GM12878 (cell line): ENCODE results near the gene MCM9. TPM values are rescaled to one million over a fixed set of nuclear protein-coding genes. Genes with fewer than 3 reads are reported as not detected.

ENCODE experiments used
- ATAC-seq: fragments of 200-7000 bp; cut with Tn5 transposase; 3 replicates; pipeline ENCODE4 v1.9.1; 2020; ENCODE audit warnings: mild to moderate bottlenecking, moderate library complexity
- BruUV-seq: library from RNA; stranded (reverse); fragments of 400-500 nt; replicated peaks from 2 replicates; lab custom pipeline; 2021; lab: Mats Ljungman, UMichigan
- CTCF ChIA-PET: fragments of 300-600 bp; sonication (Branson Sonifier 250); formaldehyde crosslinking; extraction: SDS; loops from one replicate; lab custom pipeline; 2021; ENCODE audit warnings: inconsistent platforms; lab: Yijun Ruan, JAX
- POLR2A ChIA-PET: fragments of 350-600 bp; formaldehyde crosslinking; extraction: SDS; loops from one replicate; lab custom pipeline; 2021; ENCODE audit warnings: inconsistent platforms; lab: Charles Lee
- RAD21 ChIA-PET: fragments of 300-600 bp; sonication (Branson Sonifier 250); formaldehyde crosslinking; loops from one replicate; lab custom pipeline; 2023; ENCODE audit warnings: antibody characterized with exemption; ENCODE audit not compliant: unreplicated experiment; lab: Charles Lee
- SMC1A ChIA-PET: fragments of 300-600 bp; sonication (Branson Sonifier 250); formaldehyde crosslinking; loops from one replicate; lab custom pipeline; 2023; ENCODE audit not compliant: unreplicated experiment, uncharacterized antibody; lab: Charles Lee
- DNase-seq: peaks from one replicate; pipeline ENCODE4 v3.0.0-alpha.2; 2011; ENCODE audit warnings: low read depth, low spot score
- FAIRE-seq: peaks from 3 replicates; lab custom pipeline; 2011; peaks lifted over from hg19 to GRCh38; lab: Jason Lieb, UNC
- H2AFZ ChIP-seq: 2 replicates; pipeline ENCODE4 v1.6.0; 2011; ENCODE audit warnings: low read depth, low read length, control low read depth; ENCODE audit not compliant: control insufficient read depth
- H3K27ac ChIP-seq: 2 replicates; pipeline ENCODE4 v1.5.1; 2011; ENCODE audit warnings: control low read depth; ENCODE audit not compliant: control insufficient read depth, insufficient read depth
- H3K27me3 ChIP-seq, 2 experiments: replicated peaks in 1 of 2; 2 replicates each; pipeline versions ENCODE4 v1.6.0 to v1.6.1; 2011; ENCODE audit warnings: low read length in 1 of 2; ENCODE audit not compliant: control insufficient read depth in 2 of 2, insufficient read depth in 2 of 2
- H3K36me3 ChIP-seq, 2 experiments: 2 replicates each; pipeline ENCODE4 v1.5.1; 2011; ENCODE audit warnings: low read length in 1 of 2; ENCODE audit not compliant: control insufficient read depth in 2 of 2, insufficient read depth in 2 of 2
- H3K4me1 ChIP-seq: 2 replicates; pipeline ENCODE4 v1.6.1; 2011; ENCODE audit warnings: mild to moderate bottlenecking, low read length, moderate library complexity, mixed read lengths; ENCODE audit not compliant: control insufficient read depth, insufficient read depth
- H3K4me2 ChIP-seq: 2 replicates; pipeline ENCODE4 v1.6.0; 2011; ENCODE audit warnings: control low read depth; ENCODE audit not compliant: control insufficient read depth, insufficient read depth
- H3K4me3 ChIP-seq: fragments of 200-600 bp; sonication (generic); 2 replicates; pipeline ENCODE4 v1.5.1; 2016
- H3K79me2 ChIP-seq: 2 replicates; pipeline ENCODE4 v1.6.0; 2011; ENCODE audit warnings: low read length; ENCODE audit not compliant: control insufficient read depth, insufficient read depth
- H3K9ac ChIP-seq: 2 replicates; pipeline ENCODE4 v1.8.0; 2011; ENCODE audit warnings: low read length, control low read depth, mixed read lengths; ENCODE audit not compliant: control insufficient read depth, insufficient read depth
- H3K9me3 ChIP-seq: replicated peaks from 3 replicates; pipeline ENCODE4 v1.5.1; 2011; ENCODE audit warnings: mild to moderate bottlenecking, low read length; ENCODE audit not compliant: control insufficient read depth, insufficient read depth
- H4K20me1 ChIP-seq: 2 replicates; pipeline ENCODE4 v1.6.0; 2011; ENCODE audit not compliant: control insufficient read depth, insufficient read depth
- BMI1 ChIP-seq: fragments of 450-650 bp; IDR thresholded peaks from 2 replicates; pipeline ENCODE4 v1.6.1; 2016; ENCODE audit warnings: mild to moderate bottlenecking, moderate library complexity, borderline replicate concordance
- ESRRA ChIP-seq: IDR thresholded peaks from 2 replicates; pipeline ENCODE4 v1.6.1; 2012; ENCODE audit warnings: mild to moderate bottlenecking, low read length, improper control_type of control experiment
- FOXK2 ChIP-seq: fragments of 450-650 bp; IDR thresholded peaks from 2 replicates; pipeline ENCODE4 v1.6.1; 2017; ENCODE audit warnings: mild to moderate bottlenecking, moderate library complexity
- HDGF ChIP-seq: fragments of 450-650 bp; IDR thresholded peaks from 2 replicates; pipeline ENCODE4 v1.6.1; 2016; ENCODE audit warnings: antibody characterized with exemption
- JUND ChIP-seq: IDR thresholded peaks from 2 replicates; pipeline ENCODE4 v1.6.1; 2012; ENCODE audit warnings: low read depth, mild to moderate bottlenecking, low read length, improper control_type of control experiment, moderate library complexity
- NR2C2 ChIP-seq: IDR thresholded peaks from 2 replicates; pipeline ENCODE4 v1.6.1; 2011; ENCODE audit warnings: borderline replicate concordance, low read depth; ENCODE audit not compliant: control insufficient read depth, insufficient read length
- POLR2AphosphoS2 ChIP-seq: IDR thresholded peaks from 2 replicates; pipeline ENCODE4 v1.6.1; 2011; ENCODE audit warnings: low read depth, mild to moderate bottlenecking, low read length, improper control_type of control experiment, moderate library complexity
- RUNX3 ChIP-seq: IDR thresholded peaks from 2 replicates; pipeline ENCODE4 v1.6.1; 2012; ENCODE audit warnings: low read length, inconsistent platforms
- ZNF24 ChIP-seq: fragments of 450-650 bp; IDR thresholded peaks from 2 replicates; pipeline ENCODE4 v1.6.1; 2017; ENCODE audit warnings: antibody characterized with exemption, mild to moderate bottlenecking
- ZNF384 ChIP-seq: IDR thresholded peaks from 2 replicates; pipeline ENCODE4 v1.6.1; 2012; ENCODE audit warnings: low read depth, mild to moderate bottlenecking, low read length, improper control_type of control experiment, borderline replicate concordance
- WGBS: methylation state at CpG from one replicate; pipeline ENCODE4 v1.1.6; 2016; ENCODE audit warnings: low lambda C conversion rate; ENCODE audit not compliant: insufficient replicate concordance, insufficient coverage; ENCODE audit errors: missing lambda C conversion rate; 5-methylcytosine and 5-hydroxymethylcytosine counted together
- in situ Hi-C: fragments of 300-500 bp; cut with MboI; formaldehyde crosslinking; loops from 9 replicates; pipeline ENCODE4 v1.14.3; 2018; ENCODE audit warnings: mixed read lengths
- intact Hi-C: fragments of 100-400 bp; cut with micrococcal nuclease; formaldehyde crosslinking; loops from one replicate; pipeline ENCODE4 v1.14.2; 2022; ENCODE audit not compliant: unreplicated experiment
- polyA plus RNA-seq, 11 experiments: library from polyadenylated mRNA; depleted of rRNA in 4 of 11; unstranded in 6 of 11; stranded (reverse) in 5 of 11; fragments of >200 nt; fragmentation: Nextera tagmentation in 4 of 11; fragmentation: Illumina TruSeq in 1 of 11; extraction: Ambion mirVana in 4 of 11; extraction: Trizol in 1 of 11; gene quantifications; 1 replicate in 1 of 11; 2 replicates in 10 of 11; pipeline versions ENCODE4 v1.2.1 to v1.2.3, GENCODE V29; 2011 to 2016; ENCODE audit warnings: inconsistent platforms in 2 of 11, missing spikeins in 2 of 11, low read depth in 1 of 11
- total RNA-seq, 4 experiments: library from RNA; depleted of rRNA in 3 of 4; stranded (reverse); fragments of >200 nt in 3 of 4; fragmentation: Illumina TruSeq in 1 of 4; extraction: Trizol in 1 of 4; gene quantifications; 2 replicates each; pipeline versions ENCODE4 v1.2.1 to v1.2.3, GENCODE V29; 2013 to 2021
- TF ChIP-seq, protein P1 (sequence below): IDR thresholded peaks from 2 replicates; pipeline ENCODE4 v1.6.1; 2012; ENCODE audit warnings: low read depth, low read length, improper control_type of control experiment
- TF ChIP-seq, protein P2 (sequence below): fragments of 450-650 bp; conservative IDR thresholded peaks from 2 replicates; pipeline ENCODE4 v1.6.1; 2017; ENCODE audit warnings: mild to moderate bottlenecking, moderate library complexity
- TF ChIP-seq, protein P3 (sequence below): fragments of 450-650 bp; IDR thresholded peaks from 2 replicates; pipeline ENCODE4 v1.6.1; 2016; ENCODE audit warnings: mild to moderate bottlenecking, moderate library complexity, borderline replicate concordance

Gene MCM9
- total and polyA plus RNA-seq, 10 of the 15 experiments (the other 5 are each of a cell fraction or from before 2014, with no cell fraction given), result 3.4 to 18.5 (median 9.7) TPM

DNA sequence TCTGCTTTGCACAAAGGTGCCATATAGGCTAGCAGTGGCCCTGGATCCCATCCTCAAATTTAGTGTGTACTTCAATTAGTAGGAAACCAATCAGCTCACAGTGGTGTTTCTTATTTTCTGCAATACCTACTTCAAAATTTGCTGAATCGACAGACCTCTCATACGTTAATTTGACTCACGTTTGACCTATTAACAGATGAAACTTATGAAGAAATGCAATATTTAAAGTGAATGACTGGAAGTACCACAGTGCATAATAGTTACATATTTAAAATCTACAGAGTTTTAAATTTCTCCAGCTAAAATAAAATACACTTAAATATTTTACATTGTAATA, 47.6 kb upstream of the MCM9 start:
- H3K9me3 ChIP-seq, result no peaks in the 10 kb centered on the region
- BruUV-seq, result no TSS peak
- H3K27ac ChIP-seq, result no peak overlapping the region
- no peak for FAIRE-seq
- no peak for ATAC-seq
- H3K4me2 ChIP-seq, result no peak overlapping the region
- no peak overlapping the region for H2AFZ ChIP-seq
- no peaks in the 10 kb centered on the region for H3K36me3 ChIP-seq
- no peaks in the 10 kb centered on the region for H3K4me1 ChIP-seq
- ChIA-PET RAD21 (no interaction called here), CTCF (interaction anchor here (1.3 kb wide), 1 partner anchor 12 kb away, joined by 3 read pairs; no protein-coding TSS in a partner anchor), POLR2A (interaction anchor here (0.5 kb wide), 1 partner anchor 59 kb away, joined by 8 read pairs; no protein-coding TSS in a partner anchor), SMC1A (interaction anchor here (0.8 kb wide), 1 partner anchor 19 kb away, joined by 4 read pairs; no protein-coding TSS in a partner anchor)
- intact Hi-C loops, result no loop called here
- no peaks in the 10 kb centered on the region for H3K27me3 ChIP-seq
- 84% methylated on average over 3 of the region's 3 CpGs for WGBS
- no peaks in the 10 kb centered on the region for H3K79me2 ChIP-seq
- in situ Hi-C loops, result no loop called here
- H3K4me3 ChIP-seq, result no peak overlapping the region
- no peaks in the 10 kb centered on the region for H4K20me1 ChIP-seq
- no peak overlapping the region for H3K9ac ChIP-seq
- DNase-seq, result no peak
- TF ChIP-seq, protein P1, sequence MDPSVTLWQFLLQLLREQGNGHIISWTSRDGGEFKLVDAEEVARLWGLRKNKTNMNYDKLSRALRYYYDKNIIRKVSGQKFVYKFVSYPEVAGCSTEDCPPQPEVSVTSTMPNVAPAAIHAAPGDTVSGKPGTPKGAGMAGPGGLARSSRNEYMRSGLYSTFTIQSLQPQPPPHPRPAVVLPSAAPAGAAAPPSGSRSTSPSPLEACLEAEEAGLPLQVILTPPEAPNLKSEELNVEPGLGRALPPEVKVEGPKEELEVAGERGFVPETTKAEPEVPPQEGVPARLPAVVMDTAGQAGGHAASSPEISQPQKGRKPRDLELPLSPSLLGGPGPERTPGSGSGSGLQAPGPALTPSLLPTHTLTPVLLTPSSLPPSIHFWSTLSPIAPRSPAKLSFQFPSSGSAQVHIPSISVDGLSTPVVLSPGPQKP, result no peak
- no peak for TF ChIP-seq JUND
- TF ChIP-seq ZNF24, result no peak
- TF ChIP-seq, protein P2, sequence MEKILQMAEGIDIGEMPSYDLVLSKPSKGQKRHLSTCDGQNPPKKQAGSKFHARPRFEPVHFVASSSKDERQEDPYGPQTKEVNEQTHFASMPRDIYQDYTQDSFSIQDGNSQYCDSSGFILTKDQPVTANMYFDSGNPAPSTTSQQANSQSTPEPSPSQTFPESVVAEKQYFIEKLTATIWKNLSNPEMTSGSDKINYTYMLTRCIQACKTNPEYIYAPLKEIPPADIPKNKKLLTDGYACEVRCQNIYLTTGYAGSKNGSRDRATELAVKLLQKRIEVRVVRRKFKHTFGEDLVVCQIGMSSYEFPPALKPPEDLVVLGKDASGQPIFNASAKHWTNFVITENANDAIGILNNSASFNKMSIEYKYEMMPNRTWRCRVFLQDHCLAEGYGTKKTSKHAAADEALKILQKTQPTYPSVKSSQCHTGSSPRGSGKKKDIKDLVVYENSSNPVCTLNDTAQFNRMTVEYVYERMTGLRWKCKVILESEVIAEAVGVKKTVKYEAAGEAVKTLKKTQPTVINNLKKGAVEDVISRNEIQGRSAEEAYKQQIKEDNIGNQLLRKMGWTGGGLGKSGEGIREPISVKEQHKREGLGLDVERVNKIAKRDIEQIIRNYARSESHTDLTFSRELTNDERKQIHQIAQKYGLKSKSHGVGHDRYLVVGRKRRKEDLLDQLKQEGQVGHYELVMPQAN, result no peak
- TF ChIP-seq RUNX3, result no peak
- TF ChIP-seq, protein P3, sequence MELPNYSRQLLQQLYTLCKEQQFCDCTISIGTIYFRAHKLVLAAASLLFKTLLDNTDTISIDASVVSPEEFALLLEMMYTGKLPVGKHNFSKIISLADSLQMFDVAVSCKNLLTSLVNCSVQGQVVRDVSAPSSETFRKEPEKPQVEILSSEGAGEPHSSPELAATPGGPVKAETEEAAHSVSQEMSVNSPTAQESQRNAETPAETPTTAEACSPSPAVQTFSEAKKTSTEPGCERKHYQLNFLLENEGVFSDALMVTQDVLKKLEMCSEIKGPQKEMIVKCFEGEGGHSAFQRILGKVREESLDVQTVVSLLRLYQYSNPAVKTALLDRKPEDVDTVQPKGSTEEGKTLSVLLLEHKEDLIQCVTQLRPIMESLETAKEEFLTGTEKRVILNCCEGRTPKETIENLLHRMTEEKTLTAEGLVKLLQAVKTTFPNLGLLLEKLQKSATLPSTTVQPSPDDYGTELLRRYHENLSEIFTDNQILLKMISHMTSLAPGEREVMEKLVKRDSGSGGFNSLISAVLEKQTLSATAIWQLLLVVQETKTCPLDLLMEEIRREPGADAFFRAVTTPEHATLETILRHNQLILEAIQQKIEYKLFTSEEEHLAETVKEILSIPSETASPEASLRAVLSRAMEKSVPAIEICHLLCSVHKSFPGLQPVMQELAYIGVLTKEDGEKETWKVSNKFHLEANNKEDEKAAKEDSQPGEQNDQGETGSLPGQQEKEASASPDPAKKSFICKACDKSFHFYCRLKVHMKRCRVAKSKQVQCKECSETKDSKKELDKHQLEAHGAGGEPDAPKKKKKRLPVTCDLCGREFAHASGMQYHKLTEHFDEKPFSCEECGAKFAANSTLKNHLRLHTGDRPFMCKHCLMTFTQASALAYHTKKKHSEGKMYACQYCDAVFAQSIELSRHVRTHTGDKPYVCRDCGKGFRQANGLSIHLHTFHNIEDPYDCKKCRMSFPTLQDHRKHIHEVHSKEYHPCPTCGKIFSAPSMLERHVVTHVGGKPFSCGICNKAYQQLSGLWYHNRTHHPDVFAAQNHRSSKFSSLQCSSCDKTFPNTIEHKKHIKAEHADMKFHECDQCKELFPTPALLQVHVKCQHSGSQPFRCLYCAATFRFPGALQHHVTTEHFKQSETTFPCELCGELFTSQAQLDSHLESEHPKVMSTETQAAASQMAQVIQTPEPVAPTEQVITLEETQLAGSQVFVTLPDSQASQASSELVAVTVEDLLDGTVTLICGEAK, result no peak
- no peak for TF ChIP-seq NR2C2
- no peak for TF ChIP-seq HDGF
- TF ChIP-seq FOXK2, result no peak
- no peak for TF ChIP-seq POLR2AphosphoS2
- no peak for TF ChIP-seq BMI1
- no peak for TF ChIP-seq ESRRA
- TF ChIP-seq ZNF384, result no peak
